Measurements from ENCODE around the gene RAB37. TPM values are rescaled to one million over a fixed set of nuclear protein-coding genes. Genes with fewer than 3 reads are reported as not detected.

RAB37 gene
- total and polyA plus RNA-seq, 2 of the 8 experiments (the other 6 are each of a cell fraction or from before 2014, with no cell fraction given): 5.5 to 6.1 TPM

- TF ChIP-seq SIN3A (conservative IDR thresholded peaks at IDR 0.05 in 1 of 2, IDR thresholded peaks at IDR 0.05 in 1 of 2; ENCODE audit: low read depth in 1 of 2, low read length in 2 of 2) (no peak), BRCA1 (IDR thresholded peaks at IDR 0.05; ENCODE audit: low read depth, low read length) (no peak), SP2 (IDR thresholded peaks at IDR 0.05; ENCODE audit: low read length) (no peak), SUZ12 (IDR thresholded peaks at IDR 0.05; ENCODE audit: low read length) (no peak), KDM4A (IDR thresholded peaks at IDR 0.05; ENCODE audit: low read depth, low read length, severe bottlenecking) (no peak), GABPA (IDR thresholded peaks at IDR 0.05; ENCODE audit: borderline replicate concordance, insufficient read depth, low read length) (no peak), NANOG (IDR thresholded peaks at IDR 0.05; ENCODE audit: insufficient read depth, low read depth, low read length, poor library complexity, severe bottlenecking) (no peak), YY1 (IDR thresholded peaks at IDR 0.05; ENCODE audit: low read depth, low read length) (no peak), BCL11A (IDR thresholded peaks at IDR 0.05; ENCODE audit: low read depth in 2 of 2, low read length in 2 of 2) (no peak)
- Histone ChIP-seq H3K79me2 (ENCODE audit: control insufficient read depth in 1 of 2, insufficient read depth in 2 of 2, low read length in 2 of 2) (peaks cover 0 to 75% of the 10 kb centered on the region in 2 experiments; a peak in 2 of 4 replicates), H4K91ac (replicated peaks; ENCODE audit: insufficient read length, low read length) (peak overlapping the region; percentile 1), H4K5ac (ENCODE audit: insufficient read length, low read depth, low read length) (peak overlapping the region; percentile 1), H2BK12ac (ENCODE audit: low read depth, low read length) (peak overlapping the region; percentile 75; the same call in 1 of the 2 replicates), H4K8ac (ENCODE audit: extremely low read depth, insufficient read depth, low read length) (0 out of 2 replicates have a peak overlapping the region, but pooled peaks have one; percentile 15), H3K4ac (replicated peaks; ENCODE audit: insufficient read length, low read depth, low read length) (no peak overlapping the region), H3K4me1 (replicated peaks in 1 of 4; ENCODE audit: control insufficient read depth in 3 of 4, insufficient read depth in 4 of 4, low read length in 3 of 4) (peaks cover 10 to 56% (median 44%) of the 10 kb centered on the region in 4 experiments), H3K79me1 (ENCODE audit: low read depth, low read length) (peaks cover 27% of the 10 kb centered on the region), H3K9ac (replicated peaks in 1 of 4; ENCODE audit: extremely low read depth in 1 of 4, low read depth in 3 of 4, low read length in 3 of 4) (no peak overlapping the region), H3K18ac (ENCODE audit: extremely low read depth, low read length) (peak overlapping the region; percentile 83), H3K27ac (ENCODE audit: low read depth, low read length) (peak overlapping the region; percentile 45; the same call in 1 of the 2 replicates), H4K20me1 (replicated peaks in 1 of 2; ENCODE audit: control insufficient read depth in 1 of 2, insufficient read depth in 2 of 2, low read length in 2 of 2) (peaks cover 3 to 19% of the 10 kb centered on the region in 2 experiments), H3K4me2 (ENCODE audit: insufficient read depth in 1 of 2, low read depth in 2 of 2, low read length in 2 of 2) (no peak overlapping the region; a peak in 1 of 4 replicates), H2BK20ac (ENCODE audit: low read length) (no peak overlapping the region), H2BK15ac (ENCODE audit: low read length) (peak overlapping the region; percentile 88), H3K36me3 (ENCODE audit: control insufficient read depth in 2 of 4, insufficient read depth in 4 of 4, low read length in 3 of 4) (0 out of 8 replicates have a peak, but pooled peaks cover 0 to 1% (median 0%) of the 10 kb centered on the region in 4 experiments), H2AFZ (ENCODE audit: low read length) (no peak overlapping the region), H2BK120ac (replicated peaks; ENCODE audit: low read depth, low read length) (no peak overlapping the region), H3K23me2 (ENCODE audit: low read depth, low read length) (no peaks in the 10 kb centered on the region), H3K9me3 (ENCODE audit: insufficient read depth in 2 of 2, low read depth in 1 of 2, low read length in 1 of 2) (no peaks in the 10 kb centered on the region), H3K23ac (ENCODE audit: insufficient read length) (no peak overlapping the region), H3K27me3 (replicated peaks in 1 of 4; ENCODE audit: control insufficient read depth in 3 of 4, extremely low read depth in 1 of 4, insufficient read depth in 3 of 4, low read length in 3 of 4) (no peaks in the 10 kb centered on the region), H3K14ac (ENCODE audit: insufficient read length) (no peak overlapping the region), H2AK5ac (ENCODE audit: low read depth, low read length) (peak overlapping the region; percentile 13; the same call in 1 of the 2 replicates), H3K56ac (replicated peaks; ENCODE audit: insufficient read length, low read depth, low read length) (no peak overlapping the region), H2BK5ac (ENCODE audit: low read depth, low read length) (peak overlapping the region; percentile 73), H3K4me3 (ENCODE audit: extremely low read depth in 1 of 4, insufficient read depth in 2 of 4, low read depth in 3 of 4, low read length in 4 of 4) (no peak overlapping the region)
- ChIA-PET CTCF (ENCODE audit: partially characterized antibody) (interaction anchor here (0.9 to 15.7 kb wide), 8 partner anchors 8 to 105 kb away, joined by 4 to 231 read pairs (median 28); partner anchors contain the start of genes NAT9 and RAB37), POLR2A (ENCODE audit: partially characterized antibody) (interaction anchor here (1.3 to 5.4 kb wide), 5 partner anchors 9 to 17 kb away, joined by 4 to 32 read pairs (median 9); partner anchors contain the start of genes NAT9 and NHERF1)
- no peak for DNase-seq (ENCODE audit: low read depth in 1 of 2, low spot score in 2 of 2)
- FAIRE-seq: no peak
- WGBS, 2 experiments (ENCODE audit: extremely low coverage in 1 of 2, insufficient coverage in 1 of 2, insufficient read length in 1 of 2, insufficient replicate concordance in 2 of 2, low coverage in 1 of 2, low lambda C conversion rate in 2 of 2, missing lambda C conversion rate in 1 of 2): 82% methylated on average over 24 of the region's 26 CpGs; no CpG with 5 or more reads in 1 of the 2 experiments
Observed at GRCh38 chr17:74757931-74758847, 21.1 kb downstream of the RAB37 start.

Data from H1 (cell line).